Activated naive CD8-positive, alpha-beta T cell treated with anti-CD3 and anti-CD28 coated beads, Interleukin-2, amount 50 U/mL, for 24 hours (primary cell): ENCODE measurements around the gene POM121.
"Not testable (repeated sequence)": the region's sequence is repeated elsewhere in the genome, so short reads cannot be mapped to it uniquely, and the experiment has no call there.

Experiments used
- ATAC-seq: fragments of 150-1000 bp; cut with Tn5 transposase; one replicate; pipeline ENCODE4 v1.10.0; 2021
- DNase-seq: peaks from one replicate; pipeline ENCODE4 v3.0.0; 2021
- H3K27ac Mint-ChIP-seq: one replicate; pipeline ENCODE4 v1.8.0; 2021; ENCODE audit warnings: mild to moderate bottlenecking, mixed read lengths
- H3K27me3 Mint-ChIP-seq: one replicate; pipeline ENCODE4 v1.8.0; 2021; ENCODE audit warnings: mixed read lengths
- H3K36me3 Mint-ChIP-seq: one replicate; pipeline ENCODE4 v1.8.0; 2021; ENCODE audit warnings: low read depth, mixed read lengths
- H3K4me1 Mint-ChIP-seq: one replicate; pipeline ENCODE4 v1.8.0; 2021; ENCODE audit warnings: mixed read lengths
- H3K4me3 Mint-ChIP-seq: one replicate; pipeline ENCODE4 v1.8.0; 2021; ENCODE audit warnings: mild to moderate bottlenecking, moderate library complexity, mixed read lengths
- H3K9me3 Mint-ChIP-seq: one replicate; pipeline ENCODE4 v1.8.0; 2021; ENCODE audit warnings: mixed read lengths

The POM121 gene

GRCh38 chr7:72942022-72942705 lies 17.3 kb downstream of the POM121 start:
- H3K9me3 Mint-ChIP-seq, H3K4me1 Mint-ChIP-seq, H3K27ac Mint-ChIP-seq, H3K27me3 Mint-ChIP-seq, H3K4me3 Mint-ChIP-seq, DNase-seq, ATAC-seq: not testable (repeated sequence)
- H3K36me3 Mint-ChIP-seq, result peaks cover 18% of the 10 kb centered on the region

- H3K4me1 Mint-ChIP-seq, DNase-seq, H3K27me3 Mint-ChIP-seq, H3K9me3 Mint-ChIP-seq, H3K4me3 Mint-ChIP-seq, H3K27ac Mint-ChIP-seq, ATAC-seq: not testable (repeated sequence)
- peaks cover 18% of the 10 kb centered on the region for H3K36me3 Mint-ChIP-seq
These were observed 18.1 kb downstream of the POM121 start for GRCh38 chr7:72942956-72943355.

- H3K36me3 Mint-ChIP-seq, result peaks cover 11% of the 10 kb centered on the region
- H3K27ac Mint-ChIP-seq, H3K4me1 Mint-ChIP-seq, H3K27me3 Mint-ChIP-seq, H3K9me3 Mint-ChIP-seq, DNase-seq, H3K4me3 Mint-ChIP-seq, ATAC-seq: not testable (repeated sequence)
These were observed 20.0 kb downstream of the POM121 start for GRCh38 chr7:72944937-72945336.

DNA sequence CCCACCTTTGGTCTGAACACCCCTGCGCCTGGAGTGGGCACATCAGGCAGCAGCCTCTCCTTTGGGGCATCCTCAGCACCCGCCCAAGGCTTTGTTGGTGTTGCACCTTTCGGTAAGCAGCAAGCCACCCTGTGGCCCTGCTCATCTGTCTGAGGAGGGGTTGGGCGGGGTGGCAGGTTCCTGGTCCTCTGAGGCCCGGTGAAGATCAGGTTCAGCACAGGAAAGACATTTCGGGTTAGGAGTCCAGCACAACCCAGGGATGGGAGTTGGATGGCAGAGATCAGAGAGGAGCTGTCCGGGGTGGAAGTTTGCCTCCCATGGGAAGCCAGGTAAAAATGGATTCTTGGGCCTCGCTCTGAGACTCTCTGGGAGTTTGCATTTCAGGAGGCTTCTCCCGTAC lies 20.7 kb downstream of the POM121 start:
- not testable (repeated sequence) for H3K27me3 Mint-ChIP-seq, H3K4me1 Mint-ChIP-seq, H3K4me3 Mint-ChIP-seq, H3K9me3 Mint-ChIP-seq, DNase-seq, H3K27ac Mint-ChIP-seq
- H3K36me3 Mint-ChIP-seq, result peaks cover 11% of the 10 kb centered on the region
- peak; percentile 4 for ATAC-seq

DNA sequence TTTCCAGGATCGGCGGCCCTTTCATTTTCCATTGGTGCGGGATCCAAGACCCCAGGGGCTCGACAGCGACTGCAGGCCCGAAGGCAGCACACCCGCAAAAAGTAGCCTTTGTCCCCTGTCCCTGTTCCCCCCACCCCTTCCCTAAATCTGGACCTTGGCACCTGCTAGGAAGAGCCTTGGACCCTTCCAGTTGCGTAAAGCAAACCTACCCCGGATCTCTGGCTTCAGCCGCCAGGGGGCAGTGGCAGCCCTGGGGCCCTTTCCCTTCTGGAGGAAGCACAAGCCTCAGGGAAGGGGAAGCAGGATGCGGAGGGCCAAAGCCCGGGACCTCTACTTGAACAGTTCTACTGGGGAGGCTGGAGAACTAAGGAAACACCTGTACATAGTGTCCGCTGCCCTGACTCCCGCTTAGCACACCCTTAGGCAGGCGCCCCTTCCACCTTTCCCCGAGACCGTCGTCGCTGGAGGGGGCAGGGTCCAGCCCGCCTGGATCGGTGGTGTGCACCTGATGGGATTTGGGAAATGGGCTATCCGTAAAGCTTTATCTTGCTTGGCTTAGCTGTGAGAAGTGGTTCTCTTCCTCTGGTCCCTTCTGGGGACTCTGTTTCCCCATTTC lies 21.3 kb downstream of the POM121 start:
- not testable (repeated sequence) for H3K27me3 Mint-ChIP-seq, H3K9me3 Mint-ChIP-seq, H3K27ac Mint-ChIP-seq, H3K36me3 Mint-ChIP-seq, H3K4me1 Mint-ChIP-seq, H3K4me3 Mint-ChIP-seq, ATAC-seq, DNase-seq

- H3K4me3 Mint-ChIP-seq, H3K9me3 Mint-ChIP-seq, H3K4me1 Mint-ChIP-seq, H3K27me3 Mint-ChIP-seq, H3K27ac Mint-ChIP-seq, DNase-seq, H3K36me3 Mint-ChIP-seq: not testable (repeated sequence)
- peak; percentile 2 for ATAC-seq
These were observed 23.8 kb downstream of the POM121 start for GRCh38 chr7:72948714-72949113.

GRCh38 chr7:72949276-72949675 lies 24.4 kb downstream of the POM121 start:
- H3K9me3 Mint-ChIP-seq, H3K36me3 Mint-ChIP-seq: not testable (repeated sequence)

DNA sequence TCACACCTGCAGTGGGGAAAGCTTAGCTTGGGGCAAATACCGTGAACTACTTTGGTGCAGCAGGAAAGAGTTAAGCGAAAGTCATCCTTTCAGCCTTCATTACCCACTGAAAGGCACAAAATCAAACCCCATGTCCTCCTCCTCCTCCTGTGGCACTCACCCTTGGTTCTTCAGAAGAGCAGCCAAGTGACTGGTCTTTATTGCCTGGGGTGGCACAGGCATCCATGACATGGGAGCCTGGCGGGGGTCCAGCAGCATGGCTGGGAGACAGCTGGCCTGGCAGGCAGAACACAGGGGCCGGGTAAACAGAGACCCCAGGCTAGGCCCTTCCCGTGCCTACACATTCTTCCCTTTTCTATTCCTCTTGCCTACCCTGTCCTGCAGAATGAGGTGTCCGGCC lies 24.8 kb downstream of the POM121 start:
- not testable (repeated sequence) for H3K36me3 Mint-ChIP-seq, H3K4me3 Mint-ChIP-seq, H3K4me1 Mint-ChIP-seq, ATAC-seq, H3K27me3 Mint-ChIP-seq, DNase-seq, H3K9me3 Mint-ChIP-seq, H3K27ac Mint-ChIP-seq

More at GRCh38 chr7:72949276-72949675, 24.4 kb downstream of the POM121 start:
- not testable (repeated sequence) for H3K27me3 Mint-ChIP-seq, H3K27ac Mint-ChIP-seq, ATAC-seq, H3K4me1 Mint-ChIP-seq, DNase-seq, H3K4me3 Mint-ChIP-seq

DNA sequence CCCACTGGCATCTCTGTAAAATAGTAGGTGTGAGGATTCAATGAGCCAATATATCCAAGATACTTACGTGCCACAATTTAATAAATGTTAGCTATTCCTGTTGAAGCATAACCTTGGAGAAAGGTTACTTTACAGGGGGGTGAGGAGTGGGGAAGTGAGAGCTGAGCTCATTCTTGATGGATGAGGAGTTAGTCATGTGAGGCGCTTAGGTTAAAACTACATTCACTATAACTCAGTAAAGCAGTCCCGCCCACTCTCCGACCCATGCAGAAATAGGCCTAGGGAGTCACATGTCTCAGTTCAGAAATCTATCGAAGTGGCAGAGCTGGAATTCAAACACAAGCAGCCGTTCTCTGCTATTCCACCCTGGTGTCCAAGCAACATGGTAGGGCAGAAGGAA lies 25.5 kb downstream of the POM121 start:
- not testable (repeated sequence) for H3K9me3 Mint-ChIP-seq, H3K36me3 Mint-ChIP-seq, DNase-seq

GRCh38 chr7:72953901-72954562 lies 29.1 kb downstream of the POM121 start:
- H3K27me3 Mint-ChIP-seq, H3K4me1 Mint-ChIP-seq, H3K36me3 Mint-ChIP-seq, H3K9me3 Mint-ChIP-seq, H3K27ac Mint-ChIP-seq, DNase-seq: not testable (repeated sequence)
- H3K4me3 Mint-ChIP-seq, result peak overlapping the region; percentile 42
- peak; percentile 41 for ATAC-seq

More for the DNA sequence above, 25.5 kb downstream of the POM121 start:
- not testable (repeated sequence) for H3K4me3 Mint-ChIP-seq, H3K27me3 Mint-ChIP-seq, ATAC-seq, H3K27ac Mint-ChIP-seq, H3K4me1 Mint-ChIP-seq

- ATAC-seq, result peak; percentile 92
- H3K4me1 Mint-ChIP-seq, H3K9me3 Mint-ChIP-seq, H3K36me3 Mint-ChIP-seq, H3K27me3 Mint-ChIP-seq, H3K27ac Mint-ChIP-seq, DNase-seq: not testable (repeated sequence)
- H3K4me3 Mint-ChIP-seq, result peak overlapping the region; percentile 74
These were observed 29.8 kb downstream of the POM121 start for GRCh38 chr7:72954563-72955198.

DNA sequence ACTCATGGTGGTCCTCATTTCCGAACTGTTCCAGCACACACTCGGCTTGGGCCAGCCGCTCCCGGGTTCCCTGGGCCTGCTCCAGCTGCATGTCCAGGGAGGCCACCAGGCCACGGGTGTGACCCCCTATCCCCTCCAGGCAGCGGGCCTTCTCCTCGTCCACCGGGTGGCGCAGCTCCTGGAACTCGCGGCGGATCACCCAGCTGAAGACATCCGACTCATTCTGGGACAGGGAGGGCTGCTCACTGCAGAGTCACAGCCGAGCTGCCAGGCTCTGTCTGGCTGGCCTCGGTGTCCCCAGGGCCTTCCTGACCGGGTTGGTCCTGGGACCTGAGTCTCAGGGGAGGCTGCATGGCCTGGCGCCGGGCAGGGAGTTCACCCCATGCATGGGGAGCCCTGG lies 35.1 kb downstream of the POM121 start:
- H3K27ac Mint-ChIP-seq, H3K9me3 Mint-ChIP-seq, H3K4me3 Mint-ChIP-seq, H3K36me3 Mint-ChIP-seq, H3K4me1 Mint-ChIP-seq, H3K27me3 Mint-ChIP-seq, ATAC-seq, DNase-seq: not testable (repeated sequence)

DNA sequence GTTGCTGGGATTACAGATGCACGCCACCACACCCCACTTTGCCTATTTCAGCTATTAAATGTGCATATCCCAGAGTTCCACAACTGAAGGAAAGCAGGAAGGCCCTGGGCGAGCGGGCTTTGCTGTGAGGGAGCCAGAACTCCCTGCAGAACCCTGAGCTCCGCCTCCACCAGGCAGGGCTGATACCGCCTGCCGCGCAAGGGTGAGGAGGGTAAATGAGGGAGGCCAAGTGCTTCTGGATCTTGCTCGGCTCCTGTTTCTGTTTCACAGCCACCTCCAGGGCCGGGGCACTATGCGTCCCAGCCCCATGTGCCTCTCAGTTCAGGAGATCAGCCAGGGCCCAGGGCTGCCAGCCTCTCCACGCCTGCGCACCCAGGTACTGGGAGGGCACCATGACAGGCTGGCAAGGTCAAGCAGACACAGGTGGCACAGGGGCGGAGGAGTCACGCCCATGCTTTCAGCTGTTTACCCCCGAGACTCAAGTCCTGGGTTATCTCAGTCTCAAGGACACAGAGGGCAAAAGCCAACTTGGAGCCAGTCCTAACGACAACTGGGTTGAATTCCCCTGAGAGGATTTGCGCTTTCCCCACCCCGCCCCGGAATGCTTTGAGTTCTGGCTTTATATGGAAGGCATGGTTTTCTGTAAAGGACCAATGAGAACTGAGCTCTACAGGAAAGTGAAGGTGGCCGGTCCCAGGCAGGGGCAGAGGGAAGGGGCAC lies 35.9 kb downstream of the POM121 start:
- H3K4me3 Mint-ChIP-seq, H3K27ac Mint-ChIP-seq: not testable (repeated sequence)

GRCh38 chr7:72961346-72961650 lies 36.4 kb downstream of the POM121 start:
- H3K9me3 Mint-ChIP-seq, ATAC-seq, H3K36me3 Mint-ChIP-seq, H3K27ac Mint-ChIP-seq, H3K4me1 Mint-ChIP-seq, DNase-seq, H3K27me3 Mint-ChIP-seq, H3K4me3 Mint-ChIP-seq: not testable (repeated sequence)

More for the DNA sequence above, 35.9 kb downstream of the POM121 start:
- DNase-seq, H3K4me1 Mint-ChIP-seq, H3K27me3 Mint-ChIP-seq, H3K9me3 Mint-ChIP-seq, H3K36me3 Mint-ChIP-seq, ATAC-seq: not testable (repeated sequence)
